Measurements from ENCODE around the gene SUMF1.

GRCh38 chr3:4417449-4417848 lies 49.6 kb downstream of the SUMF1 start:
- TF ChIP-seq YY1 (IDR thresholded peaks at IDR 0.05) (no peak), GABPA (IDR thresholded peaks at IDR 0.05 in 1 of 2, conservative IDR thresholded peaks at IDR 0.05 in 1 of 2) (no peak), RAD21 (IDR thresholded peaks at IDR 0.05) (no peak), RXRA (IDR thresholded peaks at IDR 0.05) (no peak), CTCF (IDR thresholded peaks at IDR 0.05; ENCODE audit: low read depth, low read length, missing input control) (no peak), TAF1 (conservative IDR thresholded peaks at IDR 0.05) (no peak)
- TF ChIP-seq, protein P1, sequence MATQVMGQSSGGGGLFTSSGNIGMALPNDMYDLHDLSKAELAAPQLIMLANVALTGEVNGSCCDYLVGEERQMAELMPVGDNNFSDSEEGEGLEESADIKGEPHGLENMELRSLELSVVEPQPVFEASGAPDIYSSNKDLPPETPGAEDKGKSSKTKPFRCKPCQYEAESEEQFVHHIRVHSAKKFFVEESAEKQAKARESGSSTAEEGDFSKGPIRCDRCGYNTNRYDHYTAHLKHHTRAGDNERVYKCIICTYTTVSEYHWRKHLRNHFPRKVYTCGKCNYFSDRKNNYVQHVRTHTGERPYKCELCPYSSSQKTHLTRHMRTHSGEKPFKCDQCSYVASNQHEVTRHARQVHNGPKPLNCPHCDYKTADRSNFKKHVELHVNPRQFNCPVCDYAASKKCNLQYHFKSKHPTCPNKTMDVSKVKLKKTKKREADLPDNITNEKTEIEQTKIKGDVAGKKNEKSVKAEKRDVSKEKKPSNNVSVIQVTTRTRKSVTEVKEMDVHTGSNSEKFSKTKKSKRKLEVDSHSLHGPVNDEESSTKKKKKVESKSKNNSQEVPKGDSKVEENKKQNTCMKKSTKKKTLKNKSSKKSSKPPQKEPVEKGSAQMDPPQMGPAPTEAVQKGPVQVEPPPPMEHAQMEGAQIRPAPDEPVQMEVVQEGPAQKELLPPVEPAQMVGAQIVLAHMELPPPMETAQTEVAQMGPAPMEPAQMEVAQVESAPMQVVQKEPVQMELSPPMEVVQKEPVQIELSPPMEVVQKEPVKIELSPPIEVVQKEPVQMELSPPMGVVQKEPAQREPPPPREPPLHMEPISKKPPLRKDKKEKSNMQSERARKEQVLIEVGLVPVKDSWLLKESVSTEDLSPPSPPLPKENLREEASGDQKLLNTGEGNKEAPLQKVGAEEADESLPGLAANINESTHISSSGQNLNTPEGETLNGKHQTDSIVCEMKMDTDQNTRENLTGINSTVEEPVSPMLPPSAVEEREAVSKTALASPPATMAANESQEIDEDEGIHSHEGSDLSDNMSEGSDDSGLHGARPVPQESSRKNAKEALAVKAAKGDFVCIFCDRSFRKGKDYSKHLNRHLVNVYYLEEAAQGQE (IDR thresholded peaks at IDR 0.05): no peak
- TF ChIP-seq, protein P2, sequence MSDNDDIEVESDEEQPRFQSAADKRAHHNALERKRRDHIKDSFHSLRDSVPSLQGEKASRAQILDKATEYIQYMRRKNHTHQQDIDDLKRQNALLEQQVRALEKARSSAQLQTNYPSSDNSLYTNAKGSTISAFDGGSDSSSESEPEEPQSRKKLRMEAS (IDR thresholded peaks at IDR 0.05): no peak
